Measurements from ENCODE around the gene TAS2R41.

The TAS2R41 gene, protein sequence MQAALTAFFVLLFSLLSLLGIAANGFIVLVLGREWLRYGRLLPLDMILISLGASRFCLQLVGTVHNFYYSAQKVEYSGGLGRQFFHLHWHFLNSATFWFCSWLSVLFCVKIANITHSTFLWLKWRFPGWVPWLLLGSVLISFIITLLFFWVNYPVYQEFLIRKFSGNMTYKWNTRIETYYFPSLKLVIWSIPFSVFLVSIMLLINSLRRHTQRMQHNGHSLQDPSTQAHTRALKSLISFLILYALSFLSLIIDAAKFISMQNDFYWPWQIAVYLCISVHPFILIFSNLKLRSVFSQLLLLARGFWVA

DNA sequence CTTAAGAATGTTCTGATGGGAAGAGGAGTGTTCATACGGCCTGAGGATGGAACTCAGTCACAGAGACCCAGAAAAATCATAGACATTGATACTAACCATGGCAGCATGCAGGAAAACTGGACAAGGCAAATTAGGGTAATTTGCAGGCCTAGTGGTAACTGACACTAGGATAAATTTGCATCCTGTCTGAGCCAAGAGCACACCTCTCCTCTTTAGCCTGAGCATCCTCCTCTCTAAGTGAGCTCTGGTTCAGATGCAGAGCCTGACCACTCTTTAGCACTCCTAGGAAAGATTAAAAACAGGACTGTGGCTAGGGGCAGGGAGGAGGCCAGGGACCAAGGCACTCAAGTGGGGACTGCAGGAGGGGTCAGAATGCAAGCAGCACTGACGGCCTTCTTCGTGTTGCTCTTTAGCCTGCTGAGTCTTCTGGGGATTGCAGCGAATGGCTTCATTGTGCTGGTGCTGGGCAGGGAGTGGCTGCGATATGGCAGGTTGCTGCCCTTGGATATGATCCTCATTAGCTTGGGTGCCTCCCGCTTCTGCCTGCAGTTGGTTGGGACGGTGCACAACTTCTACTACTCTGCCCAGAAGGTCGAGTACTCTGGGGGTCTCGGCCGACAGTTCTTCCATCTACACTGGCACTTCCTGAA, at the start of gene TAS2R41:
Gene TAS2R41, plus strand, starts transcription at position 373 of the 650 bp plus-strand sequence. Its CDS starts 0 bp downstream, at position 373.
- H3K27ac ChIP-seq = peak within 1 kb of the TSS in 10 of 21 experiments; percentile 6 to 66 (median 44)
- H3K4me3 ChIP-seq = no peak within 1 kb of the TSS

DNA sequence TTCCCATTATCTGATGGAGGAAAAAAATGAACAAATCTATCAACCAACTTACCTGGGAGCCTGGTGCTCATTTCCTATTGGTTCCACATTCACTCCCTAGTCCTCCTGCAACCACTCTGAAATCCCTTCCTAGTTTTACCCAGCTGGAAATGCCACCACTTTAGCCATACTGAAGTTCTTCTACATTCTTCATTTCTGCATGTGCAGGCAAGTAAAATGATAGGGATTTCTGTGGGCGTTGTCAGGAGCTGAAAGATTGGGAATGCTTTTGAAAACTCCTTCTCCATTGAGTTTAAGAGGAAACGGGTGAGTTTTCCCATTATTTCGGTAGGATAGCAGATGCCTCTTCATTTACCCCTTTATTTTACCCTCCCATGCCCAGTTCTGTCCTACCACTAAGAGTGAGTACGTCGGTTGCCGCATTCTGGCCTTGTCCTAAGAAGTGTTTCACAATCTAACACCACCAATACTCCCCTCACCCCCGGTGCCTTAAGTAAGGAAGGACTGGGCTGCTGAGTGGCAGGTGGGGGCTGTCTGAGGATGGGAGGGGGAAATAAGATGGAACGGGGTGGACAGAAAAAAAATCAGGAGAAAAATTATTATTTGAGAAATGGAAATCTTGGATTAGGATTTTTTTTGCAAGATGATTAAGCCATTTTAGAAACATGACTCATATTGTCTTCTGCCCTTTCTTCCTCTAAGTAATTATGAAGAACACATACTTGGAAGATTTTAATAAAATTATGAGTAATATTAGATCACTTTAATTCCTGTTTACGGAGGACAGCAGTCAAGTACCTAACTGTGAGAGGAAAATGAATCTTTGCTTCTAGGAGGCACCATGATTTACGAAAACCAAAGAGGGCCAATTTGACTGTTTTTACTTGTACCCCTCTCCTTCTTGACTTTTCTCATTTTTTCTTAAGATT, 47.6 kb upstream of the TAS2R41 start:
- peak overlapping the region in 9 of 21 experiments; percentile 1 to 66 (median 44) for H3K27ac ChIP-seq
- H3K4me3 ChIP-seq = no peak overlapping the region

DNA sequence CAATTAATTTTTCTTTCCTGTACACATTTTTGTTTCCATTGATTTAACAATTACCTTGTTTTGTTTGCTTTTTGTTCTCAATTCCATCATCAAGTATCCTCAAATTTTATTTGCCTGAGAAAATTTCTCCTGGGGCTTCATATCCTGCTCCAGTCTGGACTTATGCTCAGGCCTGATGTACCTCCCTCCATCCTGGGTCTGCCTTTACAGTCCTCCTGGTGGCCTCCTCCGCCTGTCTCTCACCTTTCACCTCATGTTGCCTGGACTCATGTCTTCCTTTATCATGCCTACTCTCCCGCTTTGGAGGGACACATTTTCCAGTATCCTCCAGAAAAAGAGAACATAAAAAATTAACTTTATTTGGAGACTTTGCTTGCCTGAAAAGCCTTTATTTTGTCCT, 46.6 kb upstream of the TAS2R41 start:
- no peak overlapping the region for H3K4me3 ChIP-seq

DNA sequence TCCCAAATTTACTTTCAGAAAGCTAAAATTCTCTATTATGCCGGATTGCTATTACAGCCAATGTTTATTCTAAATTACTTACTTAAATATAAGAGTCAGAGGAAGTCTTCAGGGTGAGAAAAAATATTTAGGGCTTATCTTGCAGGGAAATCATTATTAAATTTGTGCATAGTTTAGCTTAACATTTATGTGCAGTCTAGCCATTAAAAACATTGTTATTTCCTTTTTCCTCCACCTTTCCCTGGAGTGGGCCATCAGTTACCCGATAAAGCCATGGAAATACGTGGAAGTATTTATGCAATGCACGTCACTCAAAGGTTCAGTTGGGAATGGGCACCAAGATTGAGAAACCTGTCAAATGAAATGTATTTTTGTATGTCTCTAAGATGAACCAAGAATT, 43.9 kb upstream of the TAS2R41 start:
- Histone ChIP-seq H3K27ac (no peak overlapping the region), H3K4me3 (no peak overlapping the region)

More for the DNA sequence above, 46.6 kb upstream of the TAS2R41 start:
- H3K27ac ChIP-seq = no peak overlapping the region

DNA sequence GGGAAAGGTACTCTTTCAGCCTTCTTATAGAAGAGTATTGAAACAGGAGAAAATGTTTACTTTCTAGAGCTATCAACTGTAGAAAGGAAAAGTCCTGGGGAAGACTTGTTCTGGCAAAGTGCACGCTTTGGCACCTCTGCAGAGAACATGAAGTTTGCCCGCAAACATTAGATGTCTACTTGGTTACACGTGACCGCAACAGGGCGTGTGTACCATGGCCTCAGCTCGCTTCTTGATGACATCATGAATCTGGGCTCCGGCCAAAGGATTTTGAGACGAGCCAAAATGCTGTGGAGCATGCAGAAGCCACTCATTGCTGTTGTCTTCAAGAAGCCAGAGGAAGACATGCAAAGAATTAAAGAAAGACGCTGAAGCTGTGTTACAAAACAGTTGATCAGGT, 43.0 kb upstream of the TAS2R41 start:
- H3K27ac ChIP-seq = peak overlapping the region in 15 of 21 experiments; percentile 17 to 79 (median 56)
- H3K4me3 ChIP-seq = no peak overlapping the region

DNA sequence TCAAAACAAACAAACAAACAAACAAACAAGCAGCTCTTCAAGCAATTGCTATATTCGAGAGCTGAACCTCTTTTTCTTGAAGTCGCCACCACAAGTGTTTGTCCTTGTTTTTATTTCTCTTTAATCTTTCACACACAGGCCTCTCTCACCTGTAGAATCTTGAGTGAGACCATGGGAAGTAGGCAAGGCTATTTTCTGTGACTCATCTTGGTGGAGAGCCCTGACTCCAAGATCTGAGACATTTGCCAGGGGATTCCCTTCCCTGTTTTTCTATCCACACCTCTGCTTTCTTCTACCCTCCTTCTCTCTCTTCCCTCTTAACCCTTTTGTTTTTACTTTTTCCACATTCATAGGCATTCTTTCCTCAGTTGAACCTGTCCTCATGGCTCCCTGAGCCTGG, 42.4 kb upstream of the TAS2R41 start:
- peak overlapping the region in 17 of 21 experiments; percentile 8 to 79 (median 54) for H3K27ac ChIP-seq
- H3K4me3 ChIP-seq = no peak overlapping the region

DNA sequence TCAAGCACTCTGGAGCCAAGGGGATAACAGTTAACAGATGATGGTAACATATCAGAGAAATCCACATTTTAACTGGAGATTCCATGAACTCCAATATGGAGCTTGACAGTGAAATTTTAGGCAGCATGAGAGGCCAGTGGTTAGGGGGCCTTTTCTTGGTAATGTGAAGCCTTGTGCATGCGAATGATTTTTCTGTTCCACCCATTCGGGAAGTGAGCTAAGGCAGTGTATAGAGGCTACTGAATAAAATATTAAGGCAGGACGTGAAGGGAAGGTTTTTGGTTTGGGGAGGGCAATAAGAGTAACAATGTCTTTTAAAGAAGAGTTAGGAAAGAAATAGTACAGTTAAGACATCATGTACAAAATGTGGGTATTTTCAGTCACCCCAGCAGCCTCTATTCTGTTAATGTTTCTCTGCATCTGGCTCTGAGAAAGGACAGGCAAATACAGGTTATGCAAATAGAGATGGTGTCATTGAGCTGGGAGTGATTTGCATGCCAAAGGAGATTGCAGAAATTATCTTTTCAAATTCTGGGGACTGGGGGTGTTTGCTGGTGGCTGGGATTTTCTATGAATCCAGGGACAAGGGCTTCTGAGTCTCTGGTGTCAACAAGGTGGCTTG, 41.2 kb upstream of the TAS2R41 start:
- H3K4me3 ChIP-seq = no peak overlapping the region
- H3K27ac ChIP-seq = peak overlapping the region in 1 of 21 experiments; percentile 75

DNA sequence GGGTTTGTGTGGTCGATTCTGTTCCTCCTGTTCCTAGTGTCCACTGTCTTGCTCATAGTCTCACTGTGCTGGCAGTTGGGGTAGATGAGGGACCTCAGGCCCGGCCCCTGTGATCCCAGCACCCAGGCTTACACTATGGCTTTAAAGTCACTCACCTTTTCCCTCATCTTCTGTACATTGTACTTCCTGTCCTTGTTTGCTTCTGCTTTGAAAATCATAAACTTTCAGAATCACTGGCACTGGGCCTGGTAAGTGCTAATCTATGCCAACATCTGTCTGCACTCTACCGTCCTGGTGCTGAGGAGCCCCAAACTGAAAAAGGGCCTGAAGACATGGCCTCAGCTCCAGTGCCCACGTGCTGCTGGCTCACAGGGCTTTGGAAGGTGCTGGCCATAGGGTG, 40.1 kb upstream of the TAS2R41 start:
- no peak overlapping the region for H3K4me3 ChIP-seq

DNA sequence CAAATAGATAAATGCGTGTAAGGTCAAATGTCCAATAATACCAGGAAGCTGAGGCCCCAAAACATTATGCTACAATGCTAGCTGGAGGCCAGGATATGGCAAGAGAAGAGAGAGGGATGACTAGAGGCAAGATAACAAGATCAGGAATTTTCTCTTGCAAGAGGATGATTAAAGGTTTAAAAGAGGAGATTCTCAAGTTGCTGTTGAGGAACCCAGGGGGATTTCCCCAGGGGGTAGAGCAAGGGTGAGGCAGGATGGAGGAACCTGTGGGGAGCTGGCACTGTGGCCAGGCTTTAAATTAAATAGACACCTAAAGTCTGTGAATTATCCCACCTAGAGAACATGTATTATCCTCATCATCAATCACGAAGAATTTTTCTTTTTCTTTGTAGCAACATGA, 37.8 kb upstream of the TAS2R41 start:
- Histone ChIP-seq H3K4me3 (no peak overlapping the region), H3K27ac (no peak overlapping the region)

More for the DNA sequence above, 40.1 kb upstream of the TAS2R41 start:
- no peak overlapping the region for H3K27ac ChIP-seq

DNA sequence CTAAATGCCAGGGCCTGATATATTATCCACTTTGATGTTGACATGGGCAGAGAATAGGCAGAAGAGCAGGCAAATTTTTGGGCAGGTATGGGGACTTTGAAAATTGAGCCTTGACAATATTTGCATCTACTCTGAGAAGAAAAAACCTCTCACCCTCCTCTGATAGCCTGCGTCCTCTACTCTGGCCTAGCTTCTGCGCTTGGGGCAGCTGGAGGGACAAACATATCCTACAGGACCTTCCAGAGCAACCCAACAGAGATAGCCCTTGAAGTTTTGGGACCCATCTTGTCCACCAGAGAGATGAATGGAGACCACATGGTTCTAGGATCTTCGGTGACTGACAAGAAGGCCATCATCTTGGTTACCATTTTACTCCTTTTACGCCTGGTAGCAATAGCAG, 34.5 kb upstream of the TAS2R41 start, which contains the start of gene TAS2R60:
Gene TAS2R60, plus strand, starts transcription at position 301 of the 400 bp plus-strand sequence. Its CDS starts 0 bp downstream, at position 301.
- H3K4me3 ChIP-seq = no peak within 1 kb of the TSS
- no peak within 1 kb of the TSS for H3K27ac ChIP-seq

DNA sequence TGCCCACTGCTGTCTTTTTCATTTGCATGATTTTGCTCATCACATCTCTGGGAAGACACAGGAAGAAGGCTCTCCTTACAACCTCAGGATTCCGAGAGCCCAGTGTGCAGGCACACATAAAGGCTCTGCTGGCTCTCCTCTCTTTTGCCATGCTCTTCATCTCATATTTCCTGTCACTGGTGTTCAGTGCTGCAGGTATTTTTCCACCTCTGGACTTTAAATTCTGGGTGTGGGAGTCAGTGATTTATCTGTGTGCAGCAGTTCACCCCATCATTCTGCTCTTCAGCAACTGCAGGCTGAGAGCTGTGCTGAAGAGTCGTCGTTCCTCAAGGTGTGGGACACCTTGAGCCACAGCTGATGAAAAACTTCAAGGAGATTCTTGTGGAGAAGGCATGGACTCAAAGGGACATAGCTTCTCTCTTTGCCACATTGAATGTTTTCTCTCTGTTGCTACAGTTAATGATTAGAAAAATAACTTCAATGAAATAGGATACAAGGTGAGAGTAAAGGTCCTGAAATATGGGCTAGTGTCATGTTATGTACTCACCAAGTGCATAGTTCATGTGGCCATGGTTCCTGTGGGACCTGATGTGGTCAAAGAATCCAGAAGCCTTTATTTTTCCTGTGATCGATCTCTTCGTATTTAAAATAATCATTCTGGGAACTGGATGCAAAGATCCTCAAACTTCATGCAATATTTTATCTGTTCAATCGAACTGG, 33.5 kb upstream of the TAS2R41 start:
- H3K27ac ChIP-seq = no peak overlapping the region
- no peak overlapping the region for H3K4me3 ChIP-seq

DNA sequence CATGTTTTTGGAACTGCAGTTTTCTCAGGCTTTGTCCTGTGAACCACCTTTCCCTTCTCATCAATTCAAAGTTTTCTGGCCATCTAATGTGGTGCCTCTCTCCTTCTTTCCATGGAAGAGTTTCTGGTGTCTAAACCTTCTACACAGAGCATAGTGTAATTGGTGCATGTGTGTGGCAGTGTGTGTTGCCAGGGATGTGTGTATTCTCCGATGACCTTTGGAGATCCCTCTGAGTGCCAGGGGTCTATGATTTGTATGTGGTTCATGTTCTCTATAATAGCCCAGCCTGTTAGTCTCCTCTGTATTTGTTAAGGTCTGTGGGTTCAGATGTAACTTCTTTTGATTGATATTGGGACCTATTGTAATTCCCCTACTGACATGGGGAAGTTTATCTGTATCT, 32.9 kb upstream of the TAS2R41 start:
- no peak overlapping the region for H3K27ac ChIP-seq
- no peak overlapping the region for H3K4me3 ChIP-seq

DNA sequence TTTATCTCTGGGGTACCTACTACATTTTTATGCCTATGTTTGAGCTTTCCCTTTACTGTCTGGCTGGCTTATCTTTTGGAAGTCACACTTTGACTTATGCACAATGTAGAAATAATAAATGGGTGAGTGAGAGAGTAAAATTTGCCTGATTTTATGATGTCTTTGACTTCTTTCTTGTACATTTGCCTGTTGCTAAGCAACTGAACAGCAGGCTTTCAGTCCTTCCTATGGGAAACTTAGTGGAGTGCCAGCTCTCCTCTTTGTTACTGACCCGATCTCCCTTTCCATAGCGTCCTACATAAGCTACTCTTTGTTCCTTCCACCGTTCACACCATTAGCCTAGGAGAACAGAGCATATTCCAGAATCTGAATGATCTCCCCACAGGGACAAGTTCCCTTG, 30.2 kb upstream of the TAS2R41 start:
- H3K4me3 ChIP-seq = no peak overlapping the region
- H3K27ac ChIP-seq = no peak overlapping the region

DNA sequence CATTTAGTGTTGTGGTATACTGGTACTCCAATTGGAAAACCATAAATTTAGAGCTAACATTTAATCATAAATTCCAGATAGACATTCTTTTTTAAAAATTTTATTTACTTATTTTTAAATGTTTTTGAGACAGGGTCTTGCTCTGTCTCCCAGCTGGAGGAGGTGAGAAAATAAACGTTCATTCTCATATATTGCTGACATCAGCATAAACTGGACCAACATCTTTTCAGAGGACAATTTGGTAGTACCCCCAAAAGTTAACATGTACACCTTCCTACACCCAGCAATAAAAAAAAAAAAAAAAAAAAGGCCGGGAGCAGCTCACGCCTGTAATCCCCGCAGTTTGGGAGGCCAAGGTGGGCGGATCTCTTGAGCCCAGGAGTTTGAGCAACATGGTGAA, 29.2 kb upstream of the TAS2R41 start:
- Histone ChIP-seq H3K4me3 (no peak overlapping the region), H3K27ac (no peak overlapping the region)

DNA sequence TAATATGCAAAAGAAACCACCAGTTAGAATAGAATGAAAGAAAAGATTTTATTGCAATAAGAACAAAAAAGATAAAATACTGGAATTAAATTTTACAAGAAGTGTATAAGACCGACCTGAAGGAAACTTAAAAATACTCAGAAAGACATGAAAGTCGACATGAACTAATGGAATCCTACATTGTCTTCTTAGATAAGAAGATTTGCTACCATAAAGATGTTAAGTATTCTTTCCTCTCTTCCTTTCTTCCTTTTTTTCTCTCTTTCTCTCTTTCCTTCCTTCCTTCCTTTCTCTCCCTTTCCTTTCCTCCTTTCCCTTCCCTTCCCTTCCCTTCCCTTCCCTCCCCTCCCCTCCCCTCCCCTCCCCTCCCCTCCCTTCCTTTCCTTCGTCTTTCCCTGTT, 27.9 kb upstream of the TAS2R41 start:
- Histone ChIP-seq H3K4me3 (no peak overlapping the region), H3K27ac (no peak overlapping the region)

DNA sequence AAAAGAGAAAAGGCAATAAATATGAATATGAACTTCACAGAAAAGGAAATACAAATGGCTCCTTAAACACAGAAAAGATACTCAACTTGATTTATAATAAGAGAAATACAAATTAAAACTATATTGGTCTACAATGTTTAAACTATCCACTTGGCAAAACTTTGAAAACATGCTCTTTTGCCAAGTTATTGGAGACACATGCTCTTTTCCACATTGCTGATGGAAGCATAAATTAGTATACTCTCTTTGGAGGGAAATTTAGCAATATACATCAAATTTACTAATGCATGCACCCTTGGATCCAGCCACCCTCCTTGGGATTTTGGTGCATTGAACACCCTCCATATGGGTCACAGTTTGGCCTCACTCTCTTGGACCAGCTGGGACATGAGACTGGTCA, 26.6 kb upstream of the TAS2R41 start:
- H3K27ac ChIP-seq = no peak overlapping the region
- H3K4me3 ChIP-seq = no peak overlapping the region

DNA sequence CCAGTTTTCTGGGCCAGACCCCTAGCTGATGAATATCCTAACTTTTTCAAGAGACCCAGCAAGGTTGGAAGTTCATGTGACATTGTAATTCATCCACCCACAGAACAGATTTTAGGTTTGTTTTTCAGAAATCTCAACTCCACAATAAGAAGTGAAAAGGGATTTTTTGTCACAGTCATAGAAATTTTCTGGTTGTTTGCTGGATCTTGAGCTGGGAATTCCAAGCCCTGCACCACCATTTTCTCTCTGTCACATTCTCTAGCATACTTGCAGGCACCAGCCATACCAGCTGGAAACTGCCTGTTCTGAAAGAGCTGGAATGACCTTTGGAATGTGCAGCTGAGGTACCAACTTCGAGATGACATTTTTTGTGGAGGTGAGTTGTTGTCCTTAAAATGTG, 25.9 kb upstream of the TAS2R41 start:
- no peak overlapping the region for H3K4me3 ChIP-seq
- H3K27ac ChIP-seq = no peak overlapping the region

DNA sequence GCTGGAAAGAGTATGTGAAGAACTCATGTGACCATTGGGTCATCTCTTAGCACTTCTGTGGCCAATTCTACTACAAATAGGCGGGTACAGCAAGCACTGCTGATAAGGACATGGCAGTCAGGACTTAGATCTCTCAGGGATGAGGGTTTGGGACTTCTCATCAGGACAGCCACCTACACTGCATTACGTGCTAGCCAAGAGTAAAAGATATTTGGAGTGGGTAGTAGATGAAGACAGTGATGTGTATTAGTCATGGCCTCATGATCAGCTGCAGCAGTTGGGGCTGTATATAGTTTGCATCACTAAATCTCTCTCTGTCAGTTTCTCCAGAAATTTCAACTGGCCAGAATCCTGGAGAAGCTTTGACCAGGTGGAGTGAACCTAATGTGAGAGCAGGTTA, 25.2 kb upstream of the TAS2R41 start:
- H3K4me3 ChIP-seq = no peak overlapping the region
- no peak overlapping the region for H3K27ac ChIP-seq

DNA sequence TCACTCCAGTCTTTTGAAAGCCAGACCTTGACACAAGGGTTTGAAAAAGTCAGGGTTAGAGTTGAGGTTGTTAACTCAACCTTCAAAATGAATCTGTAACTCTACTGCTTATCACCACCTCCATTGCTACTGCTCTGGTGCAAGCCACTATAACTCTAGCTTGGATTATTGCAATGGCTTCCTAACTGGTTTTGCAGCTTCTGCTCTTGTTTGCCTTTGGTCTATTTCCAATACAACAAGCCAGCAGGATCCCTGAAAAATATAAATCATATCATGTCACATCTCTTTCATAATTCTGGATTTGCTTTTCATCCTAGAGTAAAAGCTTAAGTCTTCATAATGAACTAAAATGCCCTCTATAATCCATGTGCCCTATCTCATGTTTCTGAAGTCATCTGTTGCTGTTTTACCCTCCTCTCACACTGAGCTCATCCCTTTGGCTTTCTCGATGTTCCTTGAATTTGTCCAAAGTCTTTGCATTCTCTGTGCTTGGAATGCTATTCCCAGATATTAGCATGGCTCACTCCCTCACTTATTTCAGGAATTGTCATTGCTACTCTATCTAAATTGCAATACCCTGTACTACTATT, 23.5 kb upstream of the TAS2R41 start:
- no peak overlapping the region for H3K4me3 ChIP-seq
- H3K27ac ChIP-seq = peak overlapping the region in 2 of 21 experiments; percentile 26 to 32

All from skin epidermis (tissue), 12 donors.